GM21723 (cell line): ENCODE data around the gene CCDC186.

ENCODE experiments used
- ATAC-seq: cut with Tn5 transposase; IDR thresholded peaks from one replicate; pipeline ENCODE4 v1.9.1; 2021; ENCODE audit warnings: mild to moderate bottlenecking, moderate library complexity; ENCODE audit not compliant: unreplicated experiment

The CCDC186 gene

GRCh38 chr10:114117728-114118127, 56.3 kb downstream of the CCDC186 start:
- ATAC-seq, result no peak

- no peak for ATAC-seq
Measured at GRCh38 chr10:114115661-114116445, 58.1 kb downstream of the CCDC186 start.

GRCh38 chr10:114110174-114110972, 63.6 kb downstream of the CCDC186 start:
- ATAC-seq, result no peak

GRCh38 chr10:114103284-114103683, 70.7 kb downstream of the CCDC186 start:
- peak; percentile 51 for ATAC-seq

- no peak for ATAC-seq
Measured at GRCh38 chr10:114102256-114102655, 71.7 kb downstream of the CCDC186 start.

GRCh38 chr10:114100848-114101741, 72.9 kb downstream of the CCDC186 start:
- no peak for ATAC-seq

- ATAC-seq, result no peak
Measured at GRCh38 chr10:114096864-114097263, 77.1 kb downstream of the CCDC186 start.

GRCh38 chr10:114095559-114096337, 78.3 kb downstream of the CCDC186 start:
- ATAC-seq, result peak; percentile 70

- ATAC-seq, result no peak
Measured at GRCh38 chr10:114094795-114095194, 79.2 kb downstream of the CCDC186 start.

- no peak for ATAC-seq
Measured at GRCh38 chr10:114087655-114088054, 86.3 kb downstream of the CCDC186 start.

GRCh38 chr10:114087255-114087654, 86.7 kb downstream of the CCDC186 start:
- ATAC-seq, result no peak

GRCh38 chr10:114084215-114084614, 89.8 kb downstream of the CCDC186 start:
- no peak for ATAC-seq

- ATAC-seq, result no peak
Measured at GRCh38 chr10:114083040-114083439, 91.0 kb downstream of the CCDC186 start.

GRCh38 chr10:114081911-114082583, 92.0 kb downstream of the CCDC186 start:
- no peak for ATAC-seq

- ATAC-seq, result no peak
Measured at GRCh38 chr10:114079421-114079820, 94.6 kb downstream of the CCDC186 start.

- ATAC-seq, result no peak
Measured at GRCh38 chr10:114078346-114078745, 95.7 kb downstream of the CCDC186 start.

- ATAC-seq, result no peak
Measured at GRCh38 chr10:114077815-114078219, 96.2 kb downstream of the CCDC186 start.

- ATAC-seq, result no peak
Measured at GRCh38 chr10:114077347-114077746, 96.7 kb downstream of the CCDC186 start.

- no peak for ATAC-seq
Measured at GRCh38 chr10:114075093-114075492, 98.9 kb downstream of the CCDC186 start.
